ENCODE results near the gene NCOR1.

GRCh38 chr17:16155536-16155935 is 59.8 kb downstream of the NCOR1 start:
- TF ChIP-seq SMARCE1 (IDR thresholded peaks at IDR 0.05; ENCODE audit: borderline replicate concordance) (no peak), ZNF598 (CRISPR knock-in tag; IDR thresholded peaks at IDR 0.05; ENCODE audit: borderline replicate concordance) (no peak), ERF (CRISPR knock-in tag; IDR thresholded peaks at IDR 0.05) (no peak), ZNF788 (CRISPR knock-in tag; IDR thresholded peaks at IDR 0.05; ENCODE audit: borderline replicate concordance) (no peak), ATF3 (CRISPR knock-in tag; IDR thresholded peaks at IDR 0.05) (no peak), HNRNPH1 (optimal IDR thresholded peaks at IDR 0.05; ENCODE audit: low read depth, low read length) (no peak)
- TF ChIP-seq, protein P1, sequence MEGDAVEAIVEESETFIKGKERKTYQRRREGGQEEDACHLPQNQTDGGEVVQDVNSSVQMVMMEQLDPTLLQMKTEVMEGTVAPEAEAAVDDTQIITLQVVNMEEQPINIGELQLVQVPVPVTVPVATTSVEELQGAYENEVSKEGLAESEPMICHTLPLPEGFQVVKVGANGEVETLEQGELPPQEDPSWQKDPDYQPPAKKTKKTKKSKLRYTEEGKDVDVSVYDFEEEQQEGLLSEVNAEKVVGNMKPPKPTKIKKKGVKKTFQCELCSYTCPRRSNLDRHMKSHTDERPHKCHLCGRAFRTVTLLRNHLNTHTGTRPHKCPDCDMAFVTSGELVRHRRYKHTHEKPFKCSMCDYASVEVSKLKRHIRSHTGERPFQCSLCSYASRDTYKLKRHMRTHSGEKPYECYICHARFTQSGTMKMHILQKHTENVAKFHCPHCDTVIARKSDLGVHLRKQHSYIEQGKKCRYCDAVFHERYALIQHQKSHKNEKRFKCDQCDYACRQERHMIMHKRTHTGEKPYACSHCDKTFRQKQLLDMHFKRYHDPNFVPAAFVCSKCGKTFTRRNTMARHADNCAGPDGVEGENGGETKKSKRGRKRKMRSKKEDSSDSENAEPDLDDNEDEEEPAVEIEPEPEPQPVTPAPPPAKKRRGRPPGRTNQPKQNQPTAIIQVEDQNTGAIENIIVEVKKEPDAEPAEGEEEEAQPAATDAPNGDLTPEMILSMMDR (CRISPR knock-in tag; IDR thresholded peaks at IDR 0.05): no peak
- TF ChIP-seq, protein P2, sequence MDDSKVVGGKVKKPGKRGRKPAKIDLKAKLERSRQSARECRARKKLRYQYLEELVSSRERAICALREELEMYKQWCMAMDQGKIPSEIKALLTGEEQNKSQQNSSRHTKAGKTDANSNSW (CRISPR knock-in tag; IDR thresholded peaks at IDR 0.05; ENCODE audit: borderline replicate concordance): no peak
- TF ChIP-seq, protein P3, sequence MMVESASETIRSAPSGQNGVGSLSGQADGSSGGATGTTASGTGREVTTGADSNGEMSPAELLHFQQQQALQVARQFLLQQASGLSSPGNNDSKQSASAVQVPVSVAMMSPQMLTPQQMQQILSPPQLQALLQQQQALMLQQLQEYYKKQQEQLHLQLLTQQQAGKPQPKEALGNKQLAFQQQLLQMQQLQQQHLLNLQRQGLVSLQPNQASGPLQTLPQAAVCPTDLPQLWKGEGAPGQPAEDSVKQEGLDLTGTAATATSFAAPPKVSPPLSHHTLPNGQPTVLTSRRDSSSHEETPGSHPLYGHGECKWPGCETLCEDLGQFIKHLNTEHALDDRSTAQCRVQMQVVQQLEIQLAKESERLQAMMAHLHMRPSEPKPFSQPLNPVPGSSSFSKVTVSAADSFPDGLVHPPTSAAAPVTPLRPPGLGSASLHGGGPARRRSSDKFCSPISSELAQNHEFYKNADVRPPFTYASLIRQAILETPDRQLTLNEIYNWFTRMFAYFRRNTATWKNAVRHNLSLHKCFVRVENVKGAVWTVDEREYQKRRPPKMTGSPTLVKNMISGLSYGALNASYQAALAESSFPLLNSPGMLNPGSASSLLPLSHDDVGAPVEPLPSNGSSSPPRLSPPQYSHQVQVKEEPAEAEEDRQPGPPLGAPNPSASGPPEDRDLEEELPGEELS (CRISPR knock-in tag; IDR thresholded peaks at IDR 0.05): no peak
